Measurements from ENCODE around the gene SEPTIN11. TPM values are rescaled to one million over a fixed set of nuclear protein-coding genes. Genes with fewer than 3 reads are reported as not detected.

Gene SEPTIN11
- total RNA-seq, 1 donor from 2014 or later, result 30.1 TPM

DNA sequence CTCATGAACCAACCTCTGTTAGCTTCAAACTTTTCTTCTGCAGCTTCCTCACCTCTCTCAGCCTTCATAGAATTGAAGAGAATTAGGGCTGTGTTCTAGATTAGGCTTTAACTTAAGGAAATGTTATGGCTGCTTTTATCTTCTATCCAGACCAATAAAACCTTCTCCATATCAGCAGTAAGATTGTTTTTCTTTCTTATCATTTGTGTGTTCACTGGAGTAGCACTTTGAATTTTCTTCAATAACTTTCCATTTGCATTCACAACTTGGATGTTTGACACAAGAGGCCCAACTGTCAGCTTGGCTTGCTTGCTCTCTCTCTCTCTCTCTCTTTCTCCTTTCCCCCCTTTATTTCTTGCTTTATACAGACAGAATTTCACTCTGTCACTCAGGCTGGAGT, 28.8 kb upstream of the SEPTIN11 start:
- no peak for DNase-seq
- Histone ChIP-seq H3K4me1 (no peaks in the 10 kb centered on the region), H3K36me3 (no peaks in the 10 kb centered on the region), H3K9me3 (replicated peaks) (no peaks in the 10 kb centered on the region), H3K27ac (replicated peaks) (no peak overlapping the region), H3K27me3 (ENCODE audit: low read depth) (no peaks in the 10 kb centered on the region), H3K4me3 (no peak overlapping the region)
- intact Hi-C loops (cut with micrococcal nuclease), result no loop called here
- TF ChIP-seq CTCF (IDR thresholded peaks at IDR 0.05; ENCODE audit: borderline replicate concordance), result no peak

- Histone ChIP-seq H3K27me3 (ENCODE audit: low read depth) (no peaks in the 10 kb centered on the region), H3K27ac (replicated peaks) (no peak overlapping the region)
Observed at GRCh38 chr4:76923619-76924357, 25.8 kb upstream of the SEPTIN11 start.

DNA sequence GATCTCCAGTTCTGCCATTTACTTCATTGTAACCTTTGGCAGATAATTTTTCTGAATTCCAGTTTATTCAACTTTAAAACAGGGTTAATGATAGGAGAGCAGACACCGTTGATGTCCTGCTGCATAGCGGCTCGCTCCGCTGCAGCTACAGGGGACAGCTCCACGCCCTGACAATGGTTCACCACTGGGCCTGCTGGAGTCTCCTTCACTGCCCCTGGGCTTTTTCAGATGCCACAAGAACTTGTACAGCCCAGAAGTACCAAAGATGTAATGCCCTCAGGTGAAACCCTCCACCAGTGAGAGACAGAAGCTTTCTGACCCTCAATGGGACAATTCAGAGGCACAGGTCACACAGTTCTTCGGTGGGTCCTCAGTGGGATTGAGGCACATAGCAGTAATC, 22.7 kb upstream of the SEPTIN11 start:
- DNase-seq, result no peak

More at GRCh38 chr4:76923619-76924357, 25.8 kb upstream of the SEPTIN11 start:
- no peak for TF ChIP-seq CTCF (IDR thresholded peaks at IDR 0.05; ENCODE audit: borderline replicate concordance)
- Histone ChIP-seq H3K4me1 (no peaks in the 10 kb centered on the region), H3K36me3 (no peaks in the 10 kb centered on the region), H3K9me3 (replicated peaks) (no peaks in the 10 kb centered on the region), H3K4me3 (no peak overlapping the region)
- intact Hi-C loops (cut with micrococcal nuclease), result no loop called here
- no peak for DNase-seq

GRCh38 chr4:76930685-76931084, 18.9 kb upstream of the SEPTIN11 start:
- no peaks in the 10 kb centered on the region for H3K4me1 ChIP-seq
- no peak overlapping the region for H3K27ac ChIP-seq (replicated peaks)
- no peaks in the 10 kb centered on the region for H3K36me3 ChIP-seq
- no peak for TF ChIP-seq CTCF (IDR thresholded peaks at IDR 0.05; ENCODE audit: borderline replicate concordance)
- no peaks in the 10 kb centered on the region for H3K27me3 ChIP-seq (ENCODE audit: low read depth)
- DNase-seq, result no peak
- no peak overlapping the region for H3K4me3 ChIP-seq
- intact Hi-C loops (cut with micrococcal nuclease), result no loop called here
- no peaks in the 10 kb centered on the region for H3K9me3 ChIP-seq (replicated peaks)

More for the DNA sequence above, 22.7 kb upstream of the SEPTIN11 start:
- Histone ChIP-seq H3K27ac (replicated peaks) (no peak overlapping the region), H3K9me3 (replicated peaks) (no peaks in the 10 kb centered on the region), H3K4me1 (no peaks in the 10 kb centered on the region), H3K36me3 (no peaks in the 10 kb centered on the region), H3K4me3 (no peak overlapping the region), H3K27me3 (ENCODE audit: low read depth) (no peaks in the 10 kb centered on the region)
- no peak for TF ChIP-seq CTCF (IDR thresholded peaks at IDR 0.05; ENCODE audit: borderline replicate concordance)
- intact Hi-C loops (cut with micrococcal nuclease), result no loop called here

DNA sequence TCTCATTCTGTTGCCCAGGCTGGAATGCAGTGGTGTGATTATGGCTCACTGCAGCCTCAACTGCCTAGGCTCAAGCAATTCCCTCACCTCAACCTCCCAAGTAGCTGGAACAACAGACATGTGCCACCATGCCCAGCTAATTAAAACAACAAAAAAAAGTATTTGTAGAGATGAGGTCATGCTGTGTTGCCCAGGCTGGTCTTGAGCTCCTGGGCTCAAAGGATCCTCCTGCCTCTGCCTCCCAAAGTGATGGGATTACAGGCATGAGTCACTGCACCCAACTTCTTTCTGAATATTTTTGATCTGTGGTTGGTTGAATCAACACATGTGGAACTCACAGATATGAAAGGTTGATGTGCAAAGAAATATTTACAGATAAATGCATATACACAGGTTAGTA, 18.5 kb upstream of the SEPTIN11 start:
- Histone ChIP-seq H3K27ac (replicated peaks) (no peak overlapping the region), H3K4me3 (no peak overlapping the region), H3K9me3 (replicated peaks) (no peaks in the 10 kb centered on the region), H3K36me3 (no peaks in the 10 kb centered on the region), H3K27me3 (ENCODE audit: low read depth) (peaks cover 1% of the 10 kb centered on the region), H3K4me1 (no peaks in the 10 kb centered on the region)
- TF ChIP-seq CTCF (IDR thresholded peaks at IDR 0.05; ENCODE audit: borderline replicate concordance), result no peak
- no peak for DNase-seq
- intact Hi-C loops (cut with micrococcal nuclease), result no loop called here

Data from left ventricle myocardium inferior (tissue), 1 donor.